ENCODE data around the gene GRIA4.

The GRIA4 gene

DNA sequence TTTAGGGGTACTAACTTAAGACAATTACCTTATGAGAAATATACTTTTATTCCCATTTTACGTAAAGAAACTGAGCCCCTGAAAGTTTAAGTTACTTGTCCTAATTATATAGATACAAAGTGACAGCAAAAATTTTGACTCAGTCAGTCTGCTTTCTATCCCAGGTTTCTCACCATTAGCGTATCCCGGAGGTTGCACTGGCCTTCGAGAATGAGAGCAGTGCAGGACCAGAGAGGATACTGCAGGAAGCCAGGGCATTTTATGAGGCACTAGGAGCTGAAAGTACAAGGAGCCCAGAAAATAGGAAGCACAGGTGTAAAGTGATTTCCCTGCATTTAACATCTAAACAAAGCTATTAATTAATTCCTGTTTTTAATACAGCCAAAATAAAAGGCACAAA is 55.4 kb downstream of the GRIA4 start:
- TF ChIP-seq, protein P1, sequence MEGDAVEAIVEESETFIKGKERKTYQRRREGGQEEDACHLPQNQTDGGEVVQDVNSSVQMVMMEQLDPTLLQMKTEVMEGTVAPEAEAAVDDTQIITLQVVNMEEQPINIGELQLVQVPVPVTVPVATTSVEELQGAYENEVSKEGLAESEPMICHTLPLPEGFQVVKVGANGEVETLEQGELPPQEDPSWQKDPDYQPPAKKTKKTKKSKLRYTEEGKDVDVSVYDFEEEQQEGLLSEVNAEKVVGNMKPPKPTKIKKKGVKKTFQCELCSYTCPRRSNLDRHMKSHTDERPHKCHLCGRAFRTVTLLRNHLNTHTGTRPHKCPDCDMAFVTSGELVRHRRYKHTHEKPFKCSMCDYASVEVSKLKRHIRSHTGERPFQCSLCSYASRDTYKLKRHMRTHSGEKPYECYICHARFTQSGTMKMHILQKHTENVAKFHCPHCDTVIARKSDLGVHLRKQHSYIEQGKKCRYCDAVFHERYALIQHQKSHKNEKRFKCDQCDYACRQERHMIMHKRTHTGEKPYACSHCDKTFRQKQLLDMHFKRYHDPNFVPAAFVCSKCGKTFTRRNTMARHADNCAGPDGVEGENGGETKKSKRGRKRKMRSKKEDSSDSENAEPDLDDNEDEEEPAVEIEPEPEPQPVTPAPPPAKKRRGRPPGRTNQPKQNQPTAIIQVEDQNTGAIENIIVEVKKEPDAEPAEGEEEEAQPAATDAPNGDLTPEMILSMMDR (IDR thresholded peaks at IDR 0.05; ENCODE audit: extremely low read depth, missing control alignments) = no peak
- no peak for DNase-seq (ENCODE audit: low spot score)

DNA sequence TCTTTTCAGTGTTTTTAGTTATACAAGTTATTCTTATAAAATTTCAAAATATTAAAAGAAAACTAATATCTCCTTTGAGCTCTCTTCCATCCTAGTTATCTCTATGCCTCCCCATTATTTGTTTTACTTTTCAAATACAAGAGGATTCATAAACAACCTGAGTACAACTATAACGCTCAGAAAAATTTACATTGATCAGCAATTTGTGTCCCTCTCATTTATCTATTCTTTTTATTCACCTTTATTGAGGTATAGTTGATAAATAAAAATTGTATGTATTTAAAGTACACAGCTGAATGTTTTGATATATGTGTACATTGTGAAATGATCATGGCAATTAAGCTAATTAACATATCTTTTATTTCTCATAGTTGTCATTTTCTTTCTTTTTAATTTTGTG is 57.6 kb downstream of the GRIA4 start:
- TF ChIP-seq, protein P1 (IDR thresholded peaks at IDR 0.05; ENCODE audit: extremely low read depth, missing control alignments) = no peak

DNA sequence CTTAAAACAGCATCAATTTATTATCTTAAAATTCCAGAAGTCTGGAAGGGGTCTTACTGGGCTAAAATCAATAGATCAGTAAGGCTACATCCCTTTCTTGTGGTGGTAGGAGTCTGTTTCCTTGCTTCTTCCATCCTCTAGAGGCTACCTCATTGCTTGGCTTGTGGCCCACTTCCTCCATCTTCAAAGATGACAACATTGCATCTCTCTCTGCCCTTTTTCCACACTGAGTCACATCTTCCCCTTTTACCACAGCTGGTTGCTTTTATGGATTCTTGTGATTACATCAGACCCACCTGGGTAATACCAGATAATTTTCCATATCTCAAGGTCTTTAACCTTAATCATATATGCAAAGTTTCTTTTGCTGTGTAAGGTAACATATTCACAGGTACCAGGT is 60.9 kb downstream of the GRIA4 start:
- no peak for DNase-seq (ENCODE audit: low spot score)
- TF ChIP-seq, protein P1 (IDR thresholded peaks at IDR 0.05; ENCODE audit: extremely low read depth, missing control alignments) = no peak

More for the DNA sequence above, 57.6 kb downstream of the GRIA4 start:
- DNase-seq (ENCODE audit: low spot score) = no peak

DNA sequence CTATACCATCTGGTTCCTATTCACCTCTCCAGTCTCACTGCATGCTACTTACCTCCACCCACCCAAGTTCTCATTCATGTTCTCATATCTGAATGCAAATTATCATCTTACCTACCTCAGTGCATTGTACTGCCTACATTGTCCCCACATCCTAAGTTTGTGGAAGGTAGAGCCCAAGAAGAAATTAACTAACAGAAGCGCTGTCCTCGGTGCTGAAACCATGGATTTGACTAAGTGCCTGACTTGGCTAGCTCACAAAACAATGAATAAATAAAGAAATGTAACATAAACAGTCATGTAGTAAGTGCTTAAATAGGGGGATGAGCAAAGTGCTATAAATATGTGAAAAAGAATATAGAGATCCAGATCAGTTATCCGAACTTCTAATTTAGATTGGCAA is 63.2 kb downstream of the GRIA4 start:
- TF ChIP-seq, protein P1 (IDR thresholded peaks at IDR 0.05; ENCODE audit: extremely low read depth, missing control alignments) = no peak
- peak; percentile 3 for DNase-seq (ENCODE audit: low spot score)

DNA sequence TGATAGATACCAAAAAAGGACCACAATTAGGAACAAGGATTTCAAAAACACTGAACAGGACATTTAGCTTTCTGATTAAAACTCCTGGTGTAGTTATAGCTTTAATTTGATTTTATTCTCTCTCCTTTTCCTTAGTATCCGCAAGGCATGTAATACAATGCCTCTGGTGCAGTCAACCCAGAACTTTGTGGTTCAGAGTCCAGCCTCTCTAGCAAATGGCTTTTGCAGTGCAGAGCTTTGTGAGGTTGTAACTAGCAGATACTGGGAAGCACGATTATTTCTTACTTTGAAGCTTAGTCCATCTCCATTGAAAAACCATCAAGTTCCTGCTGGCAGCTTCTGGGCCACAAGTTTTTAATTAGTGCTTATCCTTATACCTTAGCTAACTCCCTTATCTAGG is 79.8 kb downstream of the GRIA4 start:
- TF ChIP-seq, protein P1 (IDR thresholded peaks at IDR 0.05; ENCODE audit: extremely low read depth, missing control alignments) = no peak
- no peak for DNase-seq (ENCODE audit: low spot score)

DNA sequence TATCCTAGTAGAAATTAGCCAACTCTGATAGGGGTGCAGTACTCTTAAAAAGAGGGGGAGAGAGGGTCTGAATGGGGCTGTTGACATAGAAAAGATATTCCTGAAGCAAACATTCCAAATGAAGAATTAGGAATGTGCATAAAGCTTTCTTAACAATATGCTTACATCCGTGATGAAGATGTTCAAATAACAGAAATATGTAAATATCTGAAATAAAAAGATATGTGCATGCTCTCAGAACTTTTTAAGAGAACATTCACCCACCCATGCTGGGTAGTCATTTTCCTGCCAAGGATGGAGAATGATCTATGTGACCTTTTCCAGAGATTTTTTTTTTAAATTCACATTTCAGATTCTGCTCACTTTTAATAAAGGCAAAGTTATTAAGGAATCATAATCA is 80.6 kb downstream of the GRIA4 start:
- no peak for DNase-seq (ENCODE audit: low spot score)
- TF ChIP-seq, protein P1 (IDR thresholded peaks at IDR 0.05; ENCODE audit: extremely low read depth, missing control alignments) = no peak

DNA sequence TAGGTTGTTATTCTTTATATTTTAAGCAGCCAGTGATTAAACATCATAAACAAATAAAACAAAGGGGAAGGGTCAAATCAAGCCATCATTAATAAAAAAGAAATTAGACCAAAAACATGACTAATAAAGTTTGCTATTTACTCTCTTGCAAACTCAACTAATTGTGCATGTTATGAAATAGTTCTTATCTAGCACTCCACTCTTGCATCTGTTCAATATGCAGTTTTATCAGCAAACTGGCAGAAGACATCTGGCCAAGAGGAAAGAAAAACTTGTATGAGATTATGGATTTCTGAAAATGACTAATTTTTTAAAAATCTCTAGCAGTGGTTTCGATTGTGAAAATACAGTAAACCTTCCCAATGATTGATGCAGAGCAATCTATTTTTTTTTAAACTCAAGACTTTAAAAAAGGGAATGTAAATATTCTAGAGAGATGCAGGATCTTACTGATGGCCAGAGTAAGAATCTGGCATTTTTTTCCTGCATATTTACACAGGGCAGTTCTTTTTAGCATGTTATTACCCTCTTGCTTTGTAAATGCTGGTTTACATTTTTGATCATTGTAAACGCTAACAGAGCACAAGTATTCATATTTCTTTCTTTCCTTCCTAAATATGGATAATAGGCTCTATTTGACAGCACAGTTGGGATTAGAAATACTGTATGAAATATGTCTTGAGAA is 83.3 kb downstream of the GRIA4 start:
- TF ChIP-seq, protein P1 (IDR thresholded peaks at IDR 0.05; ENCODE audit: extremely low read depth, missing control alignments) = no peak
- DNase-seq (ENCODE audit: low spot score) = no peak

All from GM20000 (cell line).